ENCODE measurements around the gene TMCC1.

The TMCC1 gene

DNA sequence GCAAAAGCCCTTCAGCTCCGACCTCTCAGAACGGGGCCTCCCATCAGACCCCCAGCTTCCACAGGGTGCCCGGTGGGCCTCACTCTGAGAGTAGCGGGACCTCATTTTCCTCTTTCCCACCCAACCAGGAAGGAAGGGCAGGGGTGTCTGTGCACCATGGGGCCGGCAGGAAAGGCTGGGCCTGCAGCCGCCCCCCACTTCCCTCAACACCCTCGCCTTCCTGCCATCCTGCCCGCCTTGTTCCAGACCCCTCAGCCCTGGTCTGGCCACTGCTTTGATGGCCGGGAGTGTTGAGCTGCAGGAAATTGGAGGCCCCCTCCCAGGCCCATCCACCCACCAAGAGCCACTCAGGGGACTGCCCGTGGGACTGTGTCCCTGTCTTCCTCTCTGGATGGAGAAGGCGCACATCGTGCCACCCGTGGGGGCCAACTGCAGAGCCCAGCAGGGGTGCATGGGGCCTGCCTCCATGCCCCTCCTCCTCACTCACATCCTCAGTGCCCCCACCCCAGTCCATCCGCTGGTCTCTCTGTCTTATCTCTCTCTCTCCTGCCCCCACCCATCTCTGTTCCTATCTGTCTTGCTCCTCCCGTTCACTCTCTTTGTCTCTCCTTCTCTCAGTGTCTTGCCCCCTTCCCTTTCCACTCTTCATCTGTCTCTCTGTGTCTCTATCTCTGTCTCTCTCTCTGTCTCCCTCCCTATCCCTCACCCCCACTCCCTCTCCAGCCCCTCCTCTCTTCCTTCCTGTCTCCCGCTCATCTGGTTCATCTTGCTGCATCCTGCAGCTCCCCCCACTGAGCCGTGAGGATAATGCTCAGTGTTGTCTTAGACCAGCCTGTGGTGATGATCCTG is 285.2 kb downstream of the TMCC1 start (continued):
- TF ChIP-seq CSDC2 (CRISPR knock-in tag; IDR thresholded peaks at IDR 0.05) (no peak), ZC3H10 (CRISPR knock-in tag; IDR thresholded peaks at IDR 0.05) (no peak)

- ATAC-seq: no peak
- no peak for TF ChIP-seq TOX (CRISPR knock-in tag; IDR thresholded peaks at IDR 0.05; ENCODE audit: borderline replicate concordance)
- no peak for TF ChIP-seq CSDC2 (CRISPR knock-in tag; IDR thresholded peaks at IDR 0.05)
- no peak for TF ChIP-seq ESRRG (CRISPR knock-in tag; IDR thresholded peaks at IDR 0.05)
- no peak for TF ChIP-seq OSR1 (CRISPR knock-in tag; IDR thresholded peaks at IDR 0.05)
- TF ChIP-seq TCF4 (CRISPR knock-in tag; IDR thresholded peaks at IDR 0.05; ENCODE audit: borderline replicate concordance): no peak
- TF ChIP-seq GLIS3 (CRISPR knock-in tag; IDR thresholded peaks at IDR 0.05): no peak
- TF ChIP-seq, protein P1, sequence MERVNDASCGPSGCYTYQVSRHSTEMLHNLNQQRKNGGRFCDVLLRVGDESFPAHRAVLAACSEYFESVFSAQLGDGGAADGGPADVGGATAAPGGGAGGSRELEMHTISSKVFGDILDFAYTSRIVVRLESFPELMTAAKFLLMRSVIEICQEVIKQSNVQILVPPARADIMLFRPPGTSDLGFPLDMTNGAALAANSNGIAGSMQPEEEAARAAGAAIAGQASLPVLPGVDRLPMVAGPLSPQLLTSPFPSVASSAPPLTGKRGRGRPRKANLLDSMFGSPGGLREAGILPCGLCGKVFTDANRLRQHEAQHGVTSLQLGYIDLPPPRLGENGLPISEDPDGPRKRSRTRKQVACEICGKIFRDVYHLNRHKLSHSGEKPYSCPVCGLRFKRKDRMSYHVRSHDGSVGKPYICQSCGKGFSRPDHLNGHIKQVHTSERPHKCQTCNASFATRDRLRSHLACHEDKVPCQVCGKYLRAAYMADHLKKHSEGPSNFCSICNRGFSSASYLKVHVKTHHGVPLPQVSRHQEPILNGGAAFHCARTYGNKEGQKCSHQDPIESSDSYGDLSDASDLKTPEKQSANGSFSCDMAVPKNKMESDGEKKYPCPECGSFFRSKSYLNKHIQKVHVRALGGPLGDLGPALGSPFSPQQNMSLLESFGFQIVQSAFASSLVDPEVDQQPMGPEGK (CRISPR knock-in tag; IDR thresholded peaks at IDR 0.05; ENCODE audit: borderline replicate concordance): no peak
- TF ChIP-seq CREB5 (CRISPR knock-in tag; IDR thresholded peaks at IDR 0.05; ENCODE audit: low read depth): no peak
- no peak for TF ChIP-seq ARNTL (CRISPR knock-in tag; IDR thresholded peaks at IDR 0.05; ENCODE audit: borderline replicate concordance, low read depth)
- no peak for TF ChIP-seq SNAI2 (CRISPR knock-in tag; IDR thresholded peaks at IDR 0.05)
- no peak for TF ChIP-seq ZFP30 (CRISPR knock-in tag; IDR thresholded peaks at IDR 0.05)
- TF ChIP-seq, protein P2, sequence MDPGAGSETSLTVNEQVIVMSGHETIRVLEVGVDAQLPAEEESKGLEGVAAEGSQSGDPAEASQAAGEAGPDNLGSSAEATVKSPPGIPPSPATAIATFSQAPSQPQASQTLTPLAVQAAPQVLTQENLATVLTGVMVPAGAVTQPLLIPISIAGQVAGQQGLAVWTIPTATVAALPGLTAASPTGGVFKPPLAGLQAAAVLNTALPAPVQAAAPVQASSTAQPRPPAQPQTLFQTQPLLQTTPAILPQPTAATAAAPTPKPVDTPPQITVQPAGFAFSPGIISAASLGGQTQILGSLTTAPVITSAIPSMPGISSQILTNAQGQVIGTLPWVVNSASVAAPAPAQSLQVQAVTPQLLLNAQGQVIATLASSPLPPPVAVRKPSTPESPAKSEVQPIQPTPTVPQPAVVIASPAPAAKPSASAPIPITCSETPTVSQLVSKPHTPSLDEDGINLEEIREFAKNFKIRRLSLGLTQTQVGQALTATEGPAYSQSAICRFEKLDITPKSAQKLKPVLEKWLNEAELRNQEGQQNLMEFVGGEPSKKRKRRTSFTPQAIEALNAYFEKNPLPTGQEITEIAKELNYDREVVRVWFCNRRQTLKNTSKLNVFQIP (CRISPR knock-in tag; IDR thresholded peaks at IDR 0.05; ENCODE audit: borderline replicate concordance, low read depth): no peak
- TF ChIP-seq ZNF565 (CRISPR knock-in tag; conservative IDR thresholded peaks at IDR 0.05; ENCODE audit: low read depth): no peak
- no peak for TF ChIP-seq ZNF8 (CRISPR knock-in tag; IDR thresholded peaks at IDR 0.05)
- TF ChIP-seq RARB (CRISPR knock-in tag; IDR thresholded peaks at IDR 0.05): no peak
- TF ChIP-seq, protein P3, sequence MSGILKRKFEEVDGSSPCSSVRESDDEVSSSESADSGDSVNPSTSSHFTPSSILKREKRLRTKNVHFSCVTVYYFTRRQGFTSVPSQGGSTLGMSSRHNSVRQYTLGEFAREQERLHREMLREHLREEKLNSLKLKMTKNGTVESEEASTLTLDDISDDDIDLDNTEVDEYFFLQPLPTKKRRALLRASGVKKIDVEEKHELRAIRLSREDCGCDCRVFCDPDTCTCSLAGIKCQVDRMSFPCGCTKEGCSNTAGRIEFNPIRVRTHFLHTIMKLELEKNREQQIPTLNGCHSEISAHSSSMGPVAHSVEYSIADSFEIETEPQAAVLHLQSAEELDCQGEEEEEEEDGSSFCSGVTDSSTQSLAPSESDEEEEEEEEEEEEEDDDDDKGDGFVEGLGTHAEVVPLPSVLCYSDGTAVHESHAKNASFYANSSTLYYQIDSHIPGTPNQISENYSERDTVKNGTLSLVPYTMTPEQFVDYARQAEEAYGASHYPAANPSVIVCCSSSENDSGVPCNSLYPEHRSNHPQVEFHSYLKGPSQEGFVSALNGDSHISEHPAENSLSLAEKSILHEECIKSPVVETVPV (CRISPR knock-in tag; IDR thresholded peaks at IDR 0.05): no peak
Measured at GRCh38 chr3:129607391-129608068, 286.0 kb downstream of the TMCC1 start.

DNA sequence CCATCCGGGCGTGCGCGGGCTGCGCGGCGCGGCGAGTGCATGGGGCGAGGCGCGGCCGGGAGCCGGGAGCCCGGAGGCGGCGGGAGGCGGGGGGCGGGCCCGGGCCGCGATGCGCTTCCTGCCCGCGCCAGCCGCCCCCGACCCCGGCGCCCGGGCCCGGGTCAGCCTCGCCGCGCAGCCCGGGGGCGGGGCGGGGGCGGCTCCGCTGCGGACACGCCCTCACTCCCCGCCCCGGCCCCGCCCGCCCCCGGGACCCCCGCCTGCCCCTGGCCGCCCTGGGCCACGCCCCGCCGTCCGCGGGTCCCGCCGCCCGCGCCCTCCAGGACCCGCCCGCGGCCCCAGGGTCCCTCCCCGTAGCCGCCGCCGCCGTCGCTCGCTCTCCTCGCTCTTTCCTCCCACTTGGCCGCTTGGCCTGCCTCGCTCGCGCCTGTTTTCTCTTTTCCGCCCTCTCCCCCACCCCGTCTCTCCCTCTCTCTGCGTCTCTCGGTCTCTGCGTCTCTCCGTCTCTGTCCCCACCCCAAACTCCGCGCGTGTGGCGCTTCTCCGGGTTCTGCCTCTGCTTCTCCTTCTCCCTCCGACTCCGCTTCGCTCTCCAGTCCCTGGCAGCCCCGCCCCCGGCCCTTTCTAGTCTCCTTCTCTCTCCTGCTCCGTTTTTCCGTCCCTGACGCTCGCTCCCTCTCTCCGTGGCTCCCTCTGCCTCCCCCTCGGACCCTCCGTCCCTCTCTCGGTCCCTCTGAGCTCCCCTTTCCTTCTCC is 286.7 kb downstream of the TMCC1 start, which contains the start of gene PLXND1:
Gene PLXND1, minus strand, starts transcription at position 41 of the 755 bp plus-strand sequence. Its CDS starts 37 bp downstream, at position 4.
- 0 out of 3 replicates have a peak, but pooled peaks have one; percentile 2 for ATAC-seq
- TF ChIP-seq ZNF565 (CRISPR knock-in tag; conservative IDR thresholded peaks at IDR 0.05; ENCODE audit: low read depth) (no peak), ZFP3 (CRISPR knock-in tag; IDR thresholded peaks at IDR 0.05) (no peak), CSDC2 (CRISPR knock-in tag; IDR thresholded peaks at IDR 0.05) (no peak), ESRRG (CRISPR knock-in tag; IDR thresholded peaks at IDR 0.05) (no peak), ZNF8 (CRISPR knock-in tag; IDR thresholded peaks at IDR 0.05) (no peak), CREB5 (CRISPR knock-in tag; IDR thresholded peaks at IDR 0.05; ENCODE audit: low read depth) (no peak), ZC3H10 (CRISPR knock-in tag; IDR thresholded peaks at IDR 0.05) (no peak), SNAI2 (CRISPR knock-in tag; IDR thresholded peaks at IDR 0.05) (no peak), ARNTL (CRISPR knock-in tag; IDR thresholded peaks at IDR 0.05; ENCODE audit: borderline replicate concordance, low read depth) (no peak), TCF4 (CRISPR knock-in tag; IDR thresholded peaks at IDR 0.05; ENCODE audit: borderline replicate concordance) (no peak), BACH2 (CRISPR knock-in tag; IDR thresholded peaks at IDR 0.05; ENCODE audit: borderline replicate concordance) (no peak), TOX (CRISPR knock-in tag; IDR thresholded peaks at IDR 0.05; ENCODE audit: borderline replicate concordance) (no peak), OSR1 (CRISPR knock-in tag; IDR thresholded peaks at IDR 0.05) (no peak)
- TF ChIP-seq, protein P4, sequence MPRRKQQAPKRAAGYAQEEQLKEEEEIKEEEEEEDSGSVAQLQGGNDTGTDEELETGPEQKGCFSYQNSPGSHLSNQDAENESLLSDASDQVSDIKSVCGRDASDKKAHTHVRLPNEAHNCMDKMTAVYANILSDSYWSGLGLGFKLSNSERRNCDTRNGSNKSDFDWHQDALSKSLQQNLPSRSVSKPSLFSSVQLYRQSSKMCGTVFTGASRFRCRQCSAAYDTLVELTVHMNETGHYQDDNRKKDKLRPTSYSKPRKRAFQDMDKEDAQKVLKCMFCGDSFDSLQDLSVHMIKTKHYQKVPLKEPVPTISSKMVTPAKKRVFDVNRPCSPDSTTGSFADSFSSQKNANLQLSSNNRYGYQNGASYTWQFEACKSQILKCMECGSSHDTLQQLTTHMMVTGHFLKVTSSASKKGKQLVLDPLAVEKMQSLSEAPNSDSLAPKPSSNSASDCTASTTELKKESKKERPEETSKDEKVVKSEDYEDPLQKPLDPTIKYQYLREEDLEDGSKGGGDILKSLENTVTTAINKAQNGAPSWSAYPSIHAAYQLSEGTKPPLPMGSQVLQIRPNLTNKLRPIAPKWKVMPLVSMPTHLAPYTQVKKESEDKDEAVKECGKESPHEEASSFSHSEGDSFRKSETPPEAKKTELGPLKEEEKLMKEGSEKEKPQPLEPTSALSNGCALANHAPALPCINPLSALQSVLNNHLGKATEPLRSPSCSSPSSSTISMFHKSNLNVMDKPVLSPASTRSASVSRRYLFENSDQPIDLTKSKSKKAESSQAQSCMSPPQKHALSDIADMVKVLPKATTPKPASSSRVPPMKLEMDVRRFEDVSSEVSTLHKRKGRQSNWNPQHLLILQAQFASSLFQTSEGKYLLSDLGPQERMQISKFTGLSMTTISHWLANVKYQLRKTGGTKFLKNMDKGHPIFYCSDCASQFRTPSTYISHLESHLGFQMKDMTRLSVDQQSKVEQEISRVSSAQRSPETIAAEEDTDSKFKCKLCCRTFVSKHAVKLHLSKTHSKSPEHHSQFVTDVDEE (CRISPR knock-in tag; IDR thresholded peaks at IDR 0.05): no peak
- TF ChIP-seq, protein P3 (CRISPR knock-in tag; IDR thresholded peaks at IDR 0.05): no peak
